HG02798 (cell line): ENCODE results near the gene PGAP3.
"Not testable (repeated sequence)": the region's sequence is repeated elsewhere in the genome, so short reads cannot be mapped to it uniquely, and the experiment has no call there.

Experiments used
- ATAC-seq: cut with Tn5 transposase; IDR thresholded peaks from one replicate; pipeline ENCODE4 v1.9.1; 2021; ENCODE audit warnings: mild to moderate bottlenecking; ENCODE audit not compliant: unreplicated experiment, poor library complexity

Gene PGAP3, protein sequence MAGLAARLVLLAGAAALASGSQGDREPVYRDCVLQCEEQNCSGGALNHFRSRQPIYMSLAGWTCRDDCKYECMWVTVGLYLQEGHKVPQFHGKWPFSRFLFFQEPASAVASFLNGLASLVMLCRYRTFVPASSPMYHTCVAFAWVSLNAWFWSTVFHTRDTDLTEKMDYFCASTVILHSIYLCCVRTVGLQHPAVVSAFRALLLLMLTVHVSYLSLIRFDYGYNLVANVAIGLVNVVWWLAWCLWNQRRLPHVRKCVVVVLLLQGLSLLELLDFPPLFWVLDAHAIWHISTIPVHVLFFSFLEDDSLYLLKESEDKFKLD

GRCh38 chr17:39687546-39688474 lies at the start of gene PGAP3:
Gene PGAP3, minus strand, starts transcription at chr17:39688057. Its CDS starts 43 bp downstream, at chr17:39688014.
- peak; percentile 93 for ATAC-seq

DNA sequence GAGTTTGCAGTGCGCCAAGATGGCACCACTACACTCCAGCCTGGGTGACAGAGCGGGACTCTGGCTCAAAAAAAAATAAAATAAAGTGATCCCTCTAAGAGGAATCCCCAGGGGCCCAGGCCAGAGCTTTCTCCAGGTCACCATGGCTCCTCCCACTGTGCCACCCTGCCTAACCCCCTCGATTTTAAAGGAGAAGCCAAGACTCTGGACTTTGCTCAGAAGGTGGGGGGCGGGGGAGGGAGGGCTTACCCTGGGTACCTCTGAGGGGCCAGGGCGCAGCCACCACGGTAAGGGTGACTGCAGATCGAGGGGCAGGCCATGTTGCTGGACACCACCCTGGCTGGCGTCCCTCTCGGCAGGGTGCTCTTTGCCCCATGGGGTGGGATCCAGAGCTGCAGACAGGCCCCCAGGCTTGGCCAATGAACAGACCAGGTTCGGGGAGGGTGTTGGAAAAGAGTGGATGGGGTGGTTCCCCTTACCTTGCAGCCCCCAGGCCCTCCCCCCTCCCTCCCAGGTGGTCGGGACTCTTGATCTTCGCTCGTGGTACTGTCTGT lies 49.4 kb upstream of the PGAP3 start:
- no peak for ATAC-seq

GRCh38 chr17:39736319-39737165 lies 48.7 kb upstream of the PGAP3 start:
- no peak for ATAC-seq

GRCh38 chr17:39735882-39736281 lies 48.0 kb upstream of the PGAP3 start:
- no peak for ATAC-seq

DNA sequence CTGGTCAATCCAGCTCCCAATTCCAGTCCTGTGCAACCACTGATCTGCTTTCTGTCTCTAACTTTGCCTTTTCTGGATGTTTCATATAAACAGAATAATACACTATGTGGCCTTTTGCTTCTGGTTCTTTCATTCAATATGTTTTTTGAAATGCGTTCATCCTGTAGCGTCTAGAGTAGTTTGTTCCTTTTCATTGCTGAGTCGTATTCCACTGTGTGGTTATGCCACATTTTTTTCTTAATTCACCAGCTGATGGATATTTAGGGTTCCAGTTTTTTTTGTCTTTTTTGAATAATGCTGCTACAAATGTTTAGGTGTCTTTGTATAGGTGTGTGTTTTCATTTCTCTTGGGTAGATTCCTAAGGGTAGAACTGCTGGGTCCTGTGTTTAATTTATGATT lies 44.7 kb upstream of the PGAP3 start:
- no peak for ATAC-seq

DNA sequence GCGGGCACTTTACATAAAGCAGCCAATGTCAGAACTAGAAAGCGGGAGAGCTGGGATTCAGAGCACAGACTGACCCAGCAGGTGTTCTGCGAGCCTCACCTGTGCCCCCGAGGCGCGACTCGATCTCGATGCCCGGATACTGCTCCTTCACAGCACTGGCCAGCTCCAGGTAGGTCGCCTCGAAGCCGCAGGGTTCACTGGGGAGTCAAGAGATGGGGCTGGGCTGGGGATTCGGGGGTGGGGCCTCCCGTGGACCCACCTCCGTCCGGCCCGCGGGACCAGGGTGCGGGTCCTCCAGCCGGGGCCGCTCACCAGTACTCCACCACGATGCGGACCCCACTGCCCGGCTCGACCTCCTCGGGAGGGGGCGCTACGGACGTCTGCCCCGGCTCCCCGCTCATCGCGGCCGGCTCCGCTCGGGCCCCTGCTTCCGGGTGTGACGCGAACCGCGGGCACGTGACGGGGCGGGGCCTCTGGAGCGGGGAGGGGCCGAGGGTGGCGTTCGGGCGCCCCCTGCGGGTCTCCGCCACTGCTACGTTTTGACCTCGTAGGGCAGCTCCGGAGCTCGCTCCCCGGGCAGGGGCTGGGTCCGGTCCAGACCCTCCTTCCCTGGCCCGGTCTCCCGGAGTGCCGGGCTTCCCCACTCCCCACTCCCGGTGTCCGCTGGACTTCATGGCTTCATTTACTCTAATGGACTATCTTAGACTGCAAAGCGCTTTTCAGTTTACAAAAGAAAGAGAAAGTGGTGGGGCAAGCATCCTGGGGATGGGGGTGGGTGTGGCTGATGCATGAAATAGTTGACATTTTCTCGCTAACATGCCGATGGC lies 42.5 kb upstream of the PGAP3 start, which contains the start of gene MIEN1:
TSS of gene MIEN1 (minus strand) at position 438 of the 827 bp plus-strand sequence. CDS start at position 401, 37 bp downstream.
- ATAC-seq: peak; percentile 96

- no peak for ATAC-seq
These were observed 41.5 kb upstream of the PGAP3 start for GRCh38 chr17:39729280-39729851.

DNA sequence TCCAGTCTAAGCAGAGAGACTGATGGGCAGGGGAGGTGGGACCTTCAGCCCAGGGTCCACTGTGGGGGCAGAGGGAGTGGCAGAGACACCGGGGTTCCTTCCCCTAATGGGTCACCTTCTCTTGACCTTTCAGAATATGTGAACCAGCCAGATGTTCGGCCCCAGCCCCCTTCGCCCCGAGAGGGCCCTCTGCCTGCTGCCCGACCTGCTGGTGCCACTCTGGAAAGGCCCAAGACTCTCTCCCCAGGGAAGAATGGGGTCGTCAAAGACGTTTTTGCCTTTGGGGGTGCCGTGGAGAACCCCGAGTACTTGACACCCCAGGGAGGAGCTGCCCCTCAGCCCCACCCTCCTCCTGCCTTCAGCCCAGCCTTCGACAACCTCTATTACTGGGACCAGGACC lies 39.7 kb upstream of the PGAP3 start:
- no peak for ATAC-seq

GRCh38 chr17:39726617-39727016 lies 38.8 kb upstream of the PGAP3 start:
- ATAC-seq: no peak

- not testable (repeated sequence) for ATAC-seq
These were observed 38.1 kb upstream of the PGAP3 start for GRCh38 chr17:39725923-39726322.

DNA sequence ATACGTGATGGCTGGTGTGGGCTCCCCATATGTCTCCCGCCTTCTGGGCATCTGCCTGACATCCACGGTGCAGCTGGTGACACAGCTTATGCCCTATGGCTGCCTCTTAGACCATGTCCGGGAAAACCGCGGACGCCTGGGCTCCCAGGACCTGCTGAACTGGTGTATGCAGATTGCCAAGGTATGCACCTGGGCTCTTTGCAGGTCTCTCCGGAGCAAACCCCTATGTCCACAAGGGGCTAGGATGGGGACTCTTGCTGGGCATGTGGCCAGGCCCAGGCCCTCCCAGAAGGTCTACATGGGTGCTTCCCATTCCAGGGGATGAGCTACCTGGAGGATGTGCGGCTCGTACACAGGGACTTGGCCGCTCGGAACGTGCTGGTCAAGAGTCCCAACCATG lies 36.9 kb upstream of the PGAP3 start:
- no peak for ATAC-seq

DNA sequence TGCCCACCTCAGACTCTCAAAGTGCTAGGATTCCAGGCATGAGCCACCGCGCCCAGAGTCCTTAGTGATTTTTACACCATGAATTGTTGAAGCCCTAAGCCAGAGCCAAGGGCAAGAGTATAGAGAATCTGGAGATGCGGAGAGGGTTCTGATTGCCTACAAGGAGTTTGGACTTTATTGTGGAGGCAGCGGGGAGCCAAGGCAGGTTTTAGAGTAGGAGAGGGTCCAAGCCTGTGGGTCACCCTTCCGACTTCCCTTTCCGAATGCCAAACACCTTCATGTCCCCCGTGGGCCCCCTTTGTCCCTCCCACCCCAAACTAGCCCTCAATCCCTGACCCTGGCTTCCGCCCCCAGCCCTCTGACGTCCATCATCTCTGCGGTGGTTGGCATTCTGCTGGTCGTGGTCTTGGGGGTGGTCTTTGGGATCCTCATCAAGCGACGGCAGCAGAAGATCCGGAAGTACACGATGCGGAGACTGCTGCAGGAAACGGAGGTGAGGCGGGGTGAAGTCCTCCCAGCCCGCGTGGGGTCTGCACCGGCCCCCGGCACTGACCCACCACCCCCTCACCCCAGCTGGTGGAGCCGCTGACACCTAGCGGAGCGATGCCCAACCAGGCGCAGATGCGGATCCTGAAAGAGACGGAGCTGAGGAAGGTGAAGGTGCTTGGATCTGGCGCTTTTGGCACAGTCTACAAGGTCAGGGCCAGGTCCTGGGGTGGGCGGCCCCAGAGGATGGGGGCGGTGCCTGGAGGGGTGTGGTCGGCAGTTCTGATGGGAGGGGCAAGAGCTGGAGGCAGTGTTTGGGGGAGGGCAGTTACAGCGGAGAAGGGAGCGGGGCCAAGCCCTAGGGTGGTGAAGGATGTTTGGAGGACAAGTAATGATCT lies 35.4 kb upstream of the PGAP3 start:
- no peak for ATAC-seq

DNA sequence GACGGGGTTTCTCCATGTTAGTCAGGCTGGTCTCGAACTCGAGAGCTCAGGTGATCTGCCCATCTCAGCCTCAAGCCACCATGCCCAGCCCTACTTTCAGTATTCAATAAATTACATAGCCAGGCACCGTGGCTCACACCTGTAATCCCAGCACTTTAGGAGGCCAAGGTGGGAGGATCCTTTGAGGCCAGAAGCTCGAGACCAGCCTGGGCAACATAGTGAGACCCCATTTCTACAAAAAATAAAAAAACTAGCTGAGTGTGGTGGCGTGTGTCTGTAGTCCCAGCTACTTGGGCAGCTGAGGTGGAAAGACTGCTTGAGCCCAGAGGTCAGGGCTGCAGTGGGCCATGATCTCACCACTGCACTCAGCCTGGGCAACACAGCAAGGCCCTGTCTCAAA lies 34.2 kb upstream of the PGAP3 start:
- no peak for ATAC-seq

DNA sequence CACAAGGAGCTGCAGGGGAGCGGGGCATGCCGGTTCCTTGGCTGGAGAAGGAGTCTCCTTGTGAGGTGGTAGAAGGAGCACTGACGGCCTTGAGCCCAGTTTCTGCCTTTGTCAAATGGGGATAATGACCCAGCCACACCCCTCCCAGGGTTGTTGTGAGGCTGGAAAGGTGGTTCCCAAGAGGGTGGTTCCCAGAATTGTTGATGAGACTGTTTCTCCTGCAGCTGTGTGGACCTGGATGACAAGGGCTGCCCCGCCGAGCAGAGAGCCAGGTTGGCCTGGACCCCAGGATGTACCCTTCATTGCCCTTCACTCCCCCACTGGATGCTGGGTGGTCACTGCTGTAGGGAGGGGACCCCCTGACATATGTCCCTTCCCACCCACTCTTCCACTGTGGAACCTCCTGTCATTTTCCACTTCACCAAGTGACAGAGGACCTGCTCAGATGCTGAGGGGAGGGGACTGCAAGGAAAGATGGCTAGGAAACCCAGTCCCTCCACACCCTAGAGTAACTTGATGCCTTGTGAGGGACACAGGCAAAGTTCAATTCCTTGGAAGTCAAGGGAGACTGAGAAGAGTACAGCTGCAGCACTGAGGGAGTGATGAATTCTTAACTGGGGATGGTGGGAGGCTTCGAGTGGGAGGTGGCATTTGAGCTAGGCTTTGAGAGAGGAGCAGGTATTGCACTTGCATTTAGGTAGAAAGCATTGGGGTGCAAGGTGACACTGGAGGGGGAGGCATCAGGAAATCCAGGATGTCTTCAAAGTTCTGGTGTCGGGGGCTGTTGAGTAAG lies 31.9 kb upstream of the PGAP3 start:
- ATAC-seq: no peak

DNA sequence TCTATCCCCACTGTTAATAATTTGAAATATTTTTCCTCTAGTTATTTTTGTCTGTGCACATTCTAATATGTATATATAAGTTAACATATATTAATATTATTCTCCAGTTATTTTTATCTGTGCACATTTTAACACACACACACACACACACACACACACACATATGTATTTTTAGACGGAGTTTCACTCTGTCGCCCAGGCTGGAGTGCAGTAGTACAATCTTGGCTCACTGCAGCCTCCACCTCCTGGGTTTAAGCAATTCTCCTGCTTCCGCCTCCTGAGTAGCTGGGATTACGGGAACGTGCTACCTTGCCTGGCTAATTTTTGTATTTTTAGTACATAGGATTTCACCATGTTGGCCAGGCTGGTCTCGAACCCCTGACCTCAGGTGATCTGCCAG lies 29.8 kb upstream of the PGAP3 start:
- no peak for ATAC-seq

DNA sequence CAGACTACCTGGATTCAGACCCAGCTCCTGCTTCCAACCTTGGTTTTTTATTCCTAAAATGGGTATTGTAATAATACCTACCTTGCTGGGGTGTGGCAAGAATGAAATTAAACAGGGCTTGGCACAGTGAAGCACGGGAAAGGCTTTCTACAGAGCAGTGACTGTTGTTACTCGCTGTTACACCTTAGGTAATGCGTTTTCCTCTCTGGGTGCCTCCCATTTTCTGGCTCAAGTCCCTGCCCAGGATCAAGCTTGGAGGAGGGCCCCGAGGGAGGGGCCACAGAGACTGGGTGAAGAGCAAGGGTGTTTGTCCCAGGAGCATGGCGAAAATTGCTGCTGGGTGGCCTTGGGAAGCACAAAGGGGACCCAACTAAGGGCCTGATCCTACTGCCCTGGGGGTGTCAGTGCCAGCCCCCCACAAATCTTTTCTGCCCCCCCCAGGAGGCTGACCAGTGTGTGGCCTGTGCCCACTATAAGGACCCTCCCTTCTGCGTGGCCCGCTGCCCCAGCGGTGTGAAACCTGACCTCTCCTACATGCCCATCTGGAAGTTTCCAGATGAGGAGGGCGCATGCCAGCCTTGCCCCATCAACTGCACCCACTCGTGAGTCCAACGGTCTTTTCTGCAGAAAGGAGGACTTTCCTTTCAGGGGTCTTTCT lies 29.2 kb upstream of the PGAP3 start:
- no peak for ATAC-seq
